Epithelial cell of prostate (primary cell): ENCODE results near the gene MMD2.
"Not testable (repeated sequence)": the region's sequence is repeated elsewhere in the genome, so short reads cannot be mapped to it uniquely, and the experiment has no call there.

Experiments used
- DNase-seq: peaks from one replicate; pipeline ENCODE4 v3.0.0-alpha.2; 2011; ENCODE audit warnings: low read depth, low spot score
- H3K27ac ChIP-seq: fragments of 450-650 bp; 2 replicates; pipeline ENCODE4 v1.5.1; 2017; ENCODE audit warnings: mild to moderate bottlenecking

The MMD2 gene

GRCh38 chr7:4904346-4904745 is 54.6 kb downstream of the MMD2 start:
- no peak for DNase-seq
- no peak overlapping the region for H3K27ac ChIP-seq

- DNase-seq: no peak
Observed at GRCh38 chr7:4895766-4896165, 63.2 kb downstream of the MMD2 start.

GRCh38 chr7:4894482-4894881 is 64.5 kb downstream of the MMD2 start:
- no peak for DNase-seq
- no peak overlapping the region for H3K27ac ChIP-seq

More at GRCh38 chr7:4895766-4896165, 63.2 kb downstream of the MMD2 start:
- H3K27ac ChIP-seq: no peak overlapping the region

GRCh38 chr7:4893929-4894475 is 65.0 kb downstream of the MMD2 start:
- no peak overlapping the region for H3K27ac ChIP-seq
- no peak for DNase-seq

GRCh38 chr7:4893188-4893587 is 65.8 kb downstream of the MMD2 start:
- H3K27ac ChIP-seq, DNase-seq: not testable (repeated sequence)

- H3K27ac ChIP-seq, DNase-seq: not testable (repeated sequence)
Observed at GRCh38 chr7:4891522-4891921, 67.5 kb downstream of the MMD2 start.

GRCh38 chr7:4889682-4890081 is 69.3 kb downstream of the MMD2 start:
- no peak overlapping the region for H3K27ac ChIP-seq
- no peak for DNase-seq

- H3K27ac ChIP-seq: no peak overlapping the region
- no peak for DNase-seq
Observed at GRCh38 chr7:4888161-4888560, 70.8 kb downstream of the MMD2 start.

GRCh38 chr7:4886671-4887070 is 72.3 kb downstream of the MMD2 start:
- no peak overlapping the region for H3K27ac ChIP-seq
- no peak for DNase-seq

GRCh38 chr7:4885317-4885807 is 73.6 kb downstream of the MMD2 start:
- no peak overlapping the region for H3K27ac ChIP-seq
- no peak for DNase-seq

- no peak for DNase-seq
- H3K27ac ChIP-seq: no peak overlapping the region
Observed at GRCh38 chr7:4884164-4884563, 74.8 kb downstream of the MMD2 start.

- H3K27ac ChIP-seq: no peak within 1 kb of the TSS
- DNase-seq: peak; percentile 10
Observed at GRCh38 chr7:4883372-4884144, 75.4 kb downstream of the MMD2 start, which contains the start of gene RADIL. Gene RADIL (minus strand): TSS chr7:4883716. CDS start chr7:4878139, 5,577 bp downstream.

- H3K27ac ChIP-seq: no peak overlapping the region
- no peak for DNase-seq
Observed at GRCh38 chr7:4883033-4883371, 76.0 kb downstream of the MMD2 start.

GRCh38 chr7:4882169-4883032 is 76.6 kb downstream of the MMD2 start:
- H3K27ac ChIP-seq: no peak overlapping the region
- no peak for DNase-seq

- DNase-seq: no peak
- no peak overlapping the region for H3K27ac ChIP-seq
Observed at GRCh38 chr7:4880218-4880617, 78.8 kb downstream of the MMD2 start.

GRCh38 chr7:4879396-4880081 is 79.4 kb downstream of the MMD2 start:
- H3K27ac ChIP-seq: no peak overlapping the region
- no peak for DNase-seq

- DNase-seq: no peak
- H3K27ac ChIP-seq: no peak overlapping the region
Observed at GRCh38 chr7:4878336-4879335, 80.4 kb downstream of the MMD2 start.

GRCh38 chr7:4876586-4876985 is 82.4 kb downstream of the MMD2 start:
- no peak for DNase-seq
- no peak overlapping the region for H3K27ac ChIP-seq

- DNase-seq: no peak
- H3K27ac ChIP-seq: no peak overlapping the region
Observed at GRCh38 chr7:4875391-4875790, 83.6 kb downstream of the MMD2 start.
